Uterus (tissue), 4 donors: ENCODE results near the gene ARHGEF4. TPM values are rescaled to one million over a fixed set of nuclear protein-coding genes. Genes with fewer than 3 reads are reported as not detected.

Source experiments
- DNase-seq, 2 donors: peaks; one replicate each; pipeline ENCODE4 v3.0.0-alpha.2; 2019 to 2020
- H3K27ac ChIP-seq, 2 donors: fragments of 200-600 bp; sonication (generic); 1 replicate in 1 of 2; 2 replicates in 1 of 2; pipeline ENCODE4 v1.5.1; 2016 to 2018
- H3K27me3 ChIP-seq, 2 donors: fragments of 200-600 bp; sonication (generic); one replicate each; pipeline ENCODE4 v1.5.1; 2018 to 2019; ENCODE audit warnings: control low read depth in 1 of 2
- H3K36me3 ChIP-seq, 2 donors: fragments of 200-600 bp; sonication (generic); one replicate each; pipeline ENCODE4 v1.5.1; 2019; ENCODE audit warnings: control low read depth in 1 of 2
- H3K4me1 ChIP-seq, 2 donors: fragments of 200-600 bp; sonication (generic); one replicate each; pipeline ENCODE4 v1.5.1; 2018 to 2019; ENCODE audit warnings: control low read depth in 1 of 2
- H3K4me3 ChIP-seq, 2 donors: fragments of 200-600 bp; sonication (generic); 1 replicate in 1 of 2; 2 replicates in 1 of 2; pipeline ENCODE4 v1.5.1; 2018 to 2019; ENCODE audit warnings: mild to moderate bottlenecking in 1 of 2
- H3K9me3 ChIP-seq, 2 donors: fragments of 200-600 bp; sonication (generic); one replicate each; pipeline ENCODE4 v1.5.1; 2019; ENCODE audit warnings: control low read depth in 1 of 2
- POLR2A ChIP-seq, 2 donors: fragments of 450-650 bp; IDR thresholded peaks; one replicate each; pipeline ENCODE4 v1.6.1; 2016; ENCODE audit warnings: antibody characterized with exemption in 2 of 2, mild to moderate bottlenecking in 1 of 2, moderate library complexity in 1 of 2
- intact Hi-C: fragments of 100-400 bp; cut with DNase I; formaldehyde crosslinking; loops from one replicate; pipeline ENCODE4 v1.15.1; 2023; ENCODE audit warnings: low total_unique reads
- total RNA-seq, 4 donors: library from RNA; depleted of rRNA in 3 of 4; stranded (reverse); fragments of >200 nt in 3 of 4; gene quantifications; one replicate each; pipeline versions ENCODE4 v1.1.0 to v1.2.4, GENCODE V29; 2014 to 2023
- TF ChIP-seq, protein P1 (sequence below), 4 experiments: fragments of 200-600 bp in 2 of 4; fragments of 450-650 bp in 2 of 4; sonication (generic) in 2 of 4; IDR thresholded peaks; one replicate each; pipeline ENCODE4 v1.5.1; 2016 to 2019; ENCODE audit warnings: antibody characterized with exemption in 4 of 4, mild to moderate bottlenecking in 2 of 4, moderate library complexity in 1 of 4
- donor health status: DM: yes; HTN: yes; CAD: no.

The ARHGEF4 gene
- total RNA-seq, 4 donors from 2014 or later: 1.8 to 26.2 (median 9.6) TPM

DNA sequence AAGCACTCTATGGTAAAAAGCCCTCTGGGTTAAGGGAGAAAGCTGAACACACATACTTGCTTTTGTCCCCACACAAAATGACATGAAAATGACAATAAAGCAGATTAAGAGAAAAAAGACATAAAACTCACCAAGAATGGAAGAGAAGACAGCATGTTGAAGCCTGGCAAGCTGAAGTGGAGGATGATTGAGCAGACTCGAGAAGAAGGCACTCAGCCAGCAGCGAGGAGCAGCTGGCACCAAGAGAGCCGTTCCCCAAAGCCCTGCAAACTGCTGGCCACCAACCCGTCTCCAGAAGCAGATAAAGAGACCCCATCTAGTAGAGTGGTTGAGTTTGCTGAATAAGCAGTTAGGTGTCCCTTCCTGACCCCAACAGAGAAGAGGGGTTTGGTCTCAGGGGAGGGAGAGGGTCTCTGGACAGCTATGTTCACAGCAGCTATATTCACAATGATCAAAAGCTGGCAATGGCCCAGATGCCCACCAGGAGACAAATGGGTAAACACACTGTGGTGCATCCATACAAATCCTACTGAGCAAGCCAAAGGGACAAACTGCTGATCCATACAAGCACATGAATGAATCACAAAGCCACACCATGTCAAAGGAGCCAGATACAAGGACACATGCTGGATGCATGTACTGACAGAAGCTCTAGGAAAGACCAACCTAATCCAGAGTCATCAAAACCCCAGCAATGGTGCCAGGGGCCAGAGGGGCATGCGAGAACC lies 219.7 kb downstream of the ARHGEF4 start:
- intact Hi-C loops: no loop called here
- Histone ChIP-seq H3K36me3 (no peaks in the 10 kb centered on the region), H3K9me3 (no peaks in the 10 kb centered on the region), H3K4me1 (peaks cover 0 to 4% of the 10 kb centered on the region in 2 donors), H3K27me3 (no peaks in the 10 kb centered on the region), H3K4me3 (no peak overlapping the region), H3K27ac (no peak overlapping the region)
- TF ChIP-seq, protein P1, sequence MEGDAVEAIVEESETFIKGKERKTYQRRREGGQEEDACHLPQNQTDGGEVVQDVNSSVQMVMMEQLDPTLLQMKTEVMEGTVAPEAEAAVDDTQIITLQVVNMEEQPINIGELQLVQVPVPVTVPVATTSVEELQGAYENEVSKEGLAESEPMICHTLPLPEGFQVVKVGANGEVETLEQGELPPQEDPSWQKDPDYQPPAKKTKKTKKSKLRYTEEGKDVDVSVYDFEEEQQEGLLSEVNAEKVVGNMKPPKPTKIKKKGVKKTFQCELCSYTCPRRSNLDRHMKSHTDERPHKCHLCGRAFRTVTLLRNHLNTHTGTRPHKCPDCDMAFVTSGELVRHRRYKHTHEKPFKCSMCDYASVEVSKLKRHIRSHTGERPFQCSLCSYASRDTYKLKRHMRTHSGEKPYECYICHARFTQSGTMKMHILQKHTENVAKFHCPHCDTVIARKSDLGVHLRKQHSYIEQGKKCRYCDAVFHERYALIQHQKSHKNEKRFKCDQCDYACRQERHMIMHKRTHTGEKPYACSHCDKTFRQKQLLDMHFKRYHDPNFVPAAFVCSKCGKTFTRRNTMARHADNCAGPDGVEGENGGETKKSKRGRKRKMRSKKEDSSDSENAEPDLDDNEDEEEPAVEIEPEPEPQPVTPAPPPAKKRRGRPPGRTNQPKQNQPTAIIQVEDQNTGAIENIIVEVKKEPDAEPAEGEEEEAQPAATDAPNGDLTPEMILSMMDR (IDR thresholded peaks at IDR 0.05): no peak
- TF ChIP-seq POLR2A (IDR thresholded peaks at IDR 0.05): no peak
- DNase-seq: no peak

DNA sequence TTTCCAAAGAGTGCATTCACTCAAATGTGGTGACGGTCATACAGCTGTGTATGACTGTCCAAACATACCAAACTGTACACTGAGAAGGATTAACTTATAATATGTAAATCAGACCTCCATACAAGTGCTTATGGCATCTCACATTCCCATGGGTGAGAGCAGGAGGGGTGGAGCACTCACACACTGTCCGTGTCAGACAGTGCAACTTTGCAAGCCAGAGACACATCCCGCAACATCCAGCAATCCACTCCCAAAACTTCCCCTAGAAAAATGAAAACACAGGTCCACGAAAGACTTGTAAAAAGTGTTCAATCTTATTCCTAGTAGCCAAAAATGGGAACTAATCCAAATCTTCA lies 220.2 kb downstream of the ARHGEF4 start:
- Histone ChIP-seq H3K36me3 (no peaks in the 10 kb centered on the region), H3K4me1 (peaks cover 0 to 4% of the 10 kb centered on the region in 2 donors), H3K4me3 (no peak overlapping the region), H3K27me3 (no peaks in the 10 kb centered on the region), H3K27ac (no peak overlapping the region), H3K9me3 (no peaks in the 10 kb centered on the region)
- no peak for TF ChIP-seq POLR2A (IDR thresholded peaks at IDR 0.05)
- TF ChIP-seq, protein P1 (IDR thresholded peaks at IDR 0.05): no peak
- DNase-seq: no peak
- intact Hi-C loops: no loop called here

- H3K36me3 ChIP-seq: no peaks in the 10 kb centered on the region
- no peak for DNase-seq
- peaks cover 0 to 4% of the 10 kb centered on the region in 2 donors for H3K4me1 ChIP-seq
- no peaks in the 10 kb centered on the region for H3K9me3 ChIP-seq
- intact Hi-C loops: no loop called here
- H3K27ac ChIP-seq: no peak overlapping the region
- no peak overlapping the region for H3K4me3 ChIP-seq
- no peak for TF ChIP-seq POLR2A (IDR thresholded peaks at IDR 0.05)
- TF ChIP-seq, protein P1 (IDR thresholded peaks at IDR 0.05): no peak
- H3K27me3 ChIP-seq: no peaks in the 10 kb centered on the region
These were observed 221.6 kb downstream of the ARHGEF4 start for GRCh38 chr2:131058214-131058843.

GRCh38 chr2:131058920-131059319 lies 222.2 kb downstream of the ARHGEF4 start:
- H3K36me3 ChIP-seq: no peaks in the 10 kb centered on the region
- H3K9me3 ChIP-seq: no peaks in the 10 kb centered on the region
- no peak overlapping the region for H3K4me3 ChIP-seq
- intact Hi-C loops: no loop called here
- peaks cover 0 to 4% of the 10 kb centered on the region in 2 donors for H3K4me1 ChIP-seq
- DNase-seq: no peak
- H3K27ac ChIP-seq: no peak overlapping the region
- no peaks in the 10 kb centered on the region for H3K27me3 ChIP-seq
- TF ChIP-seq, protein P1 (IDR thresholded peaks at IDR 0.05): no peak
- no peak for TF ChIP-seq POLR2A (IDR thresholded peaks at IDR 0.05)

- intact Hi-C loops: no loop called here
These were observed 227.0 kb downstream of the ARHGEF4 start for GRCh38 chr2:131063501-131064283.

More at GRCh38 chr2:131063501-131064283, 227.0 kb downstream of the ARHGEF4 start:
- peaks cover 0 to 3% of the 10 kb centered on the region in 2 donors for H3K4me1 ChIP-seq
- no peak overlapping the region for H3K4me3 ChIP-seq
- H3K27ac ChIP-seq: no peak overlapping the region
- TF ChIP-seq POLR2A (IDR thresholded peaks at IDR 0.05): no peak
- TF ChIP-seq, protein P1 (IDR thresholded peaks at IDR 0.05): no peak
- no peak for DNase-seq
- no peaks in the 10 kb centered on the region for H3K9me3 ChIP-seq
- no peaks in the 10 kb centered on the region for H3K27me3 ChIP-seq
- no peaks in the 10 kb centered on the region for H3K36me3 ChIP-seq
